ENCODE measurements around the gene ASTN2. TPM values are rescaled to one million over a fixed set of nuclear protein-coding genes. Genes with fewer than 3 reads are reported as not detected.

ASTN2 gene
- total and polyA plus RNA-seq, 10 donors, result 0.87 to 6.1 (median 3.7) TPM

DNA sequence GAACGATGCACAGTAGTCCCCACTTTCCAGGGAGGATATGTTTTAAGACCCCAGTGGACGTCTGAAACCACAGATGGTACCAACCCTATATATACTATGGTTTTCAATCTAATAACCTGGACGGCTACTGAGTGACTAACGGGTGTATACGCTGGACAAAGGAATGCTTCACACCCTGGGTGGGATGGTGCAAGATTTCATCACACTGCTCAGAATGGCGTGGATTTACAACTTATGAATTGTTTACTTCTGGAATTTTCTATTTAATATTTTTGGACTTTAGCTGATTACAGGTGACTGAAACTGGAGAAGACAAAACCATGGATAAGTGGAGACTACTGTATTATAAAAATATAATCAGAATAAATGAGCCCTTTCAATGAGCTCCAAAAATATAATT, 875.3 kb downstream of the ASTN2 start:
- peaks cover 0 to 11% (median 3%) of the 10 kb centered on the region in 8 donors for H3K9me3 ChIP-seq
- H3K27ac ChIP-seq, result no peak overlapping the region
- H3K36me3 ChIP-seq, result no peaks in the 10 kb centered on the region
- intact Hi-C loops (cut with DNase I; ENCODE audit: low total_unique reads), result no loop called here
- 86 to 89% (median 87%) methylated on average over 6 of the region's 6 CpGs for WGBS, 5 donors
- H3K4me3 ChIP-seq, result no peak overlapping the region
- H3K4me1 ChIP-seq, result no peaks in the 10 kb centered on the region
- H3K27me3 ChIP-seq (replicated peaks in 1 of 7), result no peaks in the 10 kb centered on the region
- DNase-seq, result no peak
- TF ChIP-seq, protein P1, sequence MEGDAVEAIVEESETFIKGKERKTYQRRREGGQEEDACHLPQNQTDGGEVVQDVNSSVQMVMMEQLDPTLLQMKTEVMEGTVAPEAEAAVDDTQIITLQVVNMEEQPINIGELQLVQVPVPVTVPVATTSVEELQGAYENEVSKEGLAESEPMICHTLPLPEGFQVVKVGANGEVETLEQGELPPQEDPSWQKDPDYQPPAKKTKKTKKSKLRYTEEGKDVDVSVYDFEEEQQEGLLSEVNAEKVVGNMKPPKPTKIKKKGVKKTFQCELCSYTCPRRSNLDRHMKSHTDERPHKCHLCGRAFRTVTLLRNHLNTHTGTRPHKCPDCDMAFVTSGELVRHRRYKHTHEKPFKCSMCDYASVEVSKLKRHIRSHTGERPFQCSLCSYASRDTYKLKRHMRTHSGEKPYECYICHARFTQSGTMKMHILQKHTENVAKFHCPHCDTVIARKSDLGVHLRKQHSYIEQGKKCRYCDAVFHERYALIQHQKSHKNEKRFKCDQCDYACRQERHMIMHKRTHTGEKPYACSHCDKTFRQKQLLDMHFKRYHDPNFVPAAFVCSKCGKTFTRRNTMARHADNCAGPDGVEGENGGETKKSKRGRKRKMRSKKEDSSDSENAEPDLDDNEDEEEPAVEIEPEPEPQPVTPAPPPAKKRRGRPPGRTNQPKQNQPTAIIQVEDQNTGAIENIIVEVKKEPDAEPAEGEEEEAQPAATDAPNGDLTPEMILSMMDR (IDR thresholded peaks at IDR 0.05 in 8 of 11, conservative IDR thresholded peaks at IDR 0.05 in 3 of 11), result no peak
- TF ChIP-seq POLR2A (IDR thresholded peaks at IDR 0.05) (no peak), POLR2AphosphoS5 (IDR thresholded peaks at IDR 0.05) (no peak)

DNA sequence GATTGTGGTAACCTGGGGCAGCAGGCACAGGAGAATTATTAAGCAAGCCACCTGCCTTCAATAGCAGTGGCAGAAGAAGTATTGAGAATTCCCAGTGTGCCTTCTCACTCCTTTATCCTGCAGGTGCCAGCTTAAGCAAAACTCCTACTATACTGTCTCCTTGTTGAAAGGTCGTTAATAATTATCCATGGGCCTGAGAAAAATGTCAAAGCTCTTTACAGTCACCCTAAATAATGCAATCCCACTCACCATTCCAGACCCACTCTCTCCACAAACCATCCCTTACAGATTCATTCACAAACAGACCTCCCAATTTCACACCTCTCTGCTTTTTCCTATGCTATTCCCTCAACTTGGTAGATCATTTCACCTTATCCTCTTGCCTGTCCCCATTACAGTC, 889.2 kb downstream of the ASTN2 start:
- H3K9me3 ChIP-seq, result peaks cover 0 to 35% (median 26%) of the 10 kb centered on the region in 8 donors
- intact Hi-C loops (cut with DNase I; ENCODE audit: low total_unique reads), result no loop called here
- H3K36me3 ChIP-seq, result no peaks in the 10 kb centered on the region
- no peak overlapping the region for H3K27ac ChIP-seq
- TF ChIP-seq POLR2AphosphoS5 (IDR thresholded peaks at IDR 0.05), result no peak
- TF ChIP-seq POLR2A (IDR thresholded peaks at IDR 0.05), result no peak
- TF ChIP-seq, protein P1 (IDR thresholded peaks at IDR 0.05 in 8 of 11, conservative IDR thresholded peaks at IDR 0.05 in 3 of 11), result no peak
- 50 to 69% (median 63%) methylated on average over 1 of the region's 1 CpG for WGBS, 5 donors
- no peaks in the 10 kb centered on the region for H3K27me3 ChIP-seq (replicated peaks in 1 of 7)
- DNase-seq, result no peak
- no peak overlapping the region for H3K4me3 ChIP-seq
- no peaks in the 10 kb centered on the region for H3K4me1 ChIP-seq

DNA sequence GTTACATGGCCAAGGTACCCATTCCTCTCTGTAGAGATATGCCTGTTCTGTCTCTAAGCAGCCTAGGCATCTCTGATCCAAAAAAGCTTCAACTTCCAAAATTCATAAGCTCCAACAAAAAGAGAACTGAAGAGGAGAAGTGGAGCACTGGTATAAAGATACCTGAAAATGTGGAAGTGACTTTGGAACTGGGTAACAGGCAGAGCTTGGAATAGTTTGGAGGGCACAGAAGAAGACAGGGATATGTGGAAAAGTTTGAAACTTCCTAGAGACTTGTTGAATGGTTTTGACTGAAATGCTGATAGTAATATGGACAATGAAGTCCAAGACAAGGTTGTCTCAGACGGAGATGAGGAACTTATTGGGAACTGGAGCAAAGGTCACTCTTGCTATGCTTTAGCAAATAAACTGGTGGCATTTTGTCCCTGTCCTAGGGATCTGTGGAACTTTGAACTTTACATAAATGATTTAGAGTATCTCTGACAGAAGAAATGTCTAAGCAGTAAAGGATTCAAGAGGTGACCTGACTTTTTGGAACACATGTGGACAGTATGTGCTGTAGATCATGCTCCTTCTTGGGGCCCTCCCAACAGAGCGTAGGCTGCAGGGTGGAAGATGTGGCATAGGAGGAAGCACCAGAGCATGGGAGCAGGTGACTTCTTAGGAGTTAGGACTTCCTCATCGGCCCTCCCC, 889.9 kb downstream of the ASTN2 start:
- Histone ChIP-seq H3K27me3 (replicated peaks in 1 of 7) (no peaks in the 10 kb centered on the region), H3K4me1 (no peaks in the 10 kb centered on the region), H3K27ac (no peak overlapping the region), H3K36me3 (no peaks in the 10 kb centered on the region), H3K9me3 (peaks cover 0 to 42% (median 33%) of the 10 kb centered on the region in 8 donors), H3K4me3 (no peak overlapping the region)
- WGBS, 5 donors, result 83 to 94% (median 85%) methylated on average over 3 of the region's 3 CpGs
- DNase-seq, result no peak
- intact Hi-C loops (cut with DNase I; ENCODE audit: low total_unique reads), result no loop called here
- no peak for TF ChIP-seq POLR2A (IDR thresholded peaks at IDR 0.05)
- TF ChIP-seq, protein P1 (IDR thresholded peaks at IDR 0.05 in 8 of 11, conservative IDR thresholded peaks at IDR 0.05 in 3 of 11), result no peak

DNA sequence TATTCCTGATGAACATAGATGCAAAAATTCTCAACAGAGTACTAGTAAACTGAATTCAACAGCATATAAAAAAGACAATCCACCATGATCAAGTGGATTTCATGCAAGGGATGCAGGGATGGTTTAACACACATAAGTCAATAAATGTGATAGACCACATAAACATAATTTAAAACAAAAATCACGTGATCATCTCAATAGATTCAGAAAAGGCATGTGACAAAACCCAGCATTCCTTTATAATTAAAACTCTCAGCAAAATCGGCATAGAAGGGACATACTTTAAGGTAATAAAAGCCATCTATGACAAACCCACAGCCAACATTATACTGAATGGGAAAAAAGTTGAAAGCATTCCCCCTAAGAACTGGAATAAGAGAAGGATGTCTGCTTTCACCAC, 894.6 kb downstream of the ASTN2 start:
- Histone ChIP-seq H3K36me3 (no peaks in the 10 kb centered on the region), H3K4me3 (no peak overlapping the region), H3K9me3 (peaks cover 0 to 60% (median 41%) of the 10 kb centered on the region in 8 donors), H3K27me3 (replicated peaks in 1 of 7) (no peaks in the 10 kb centered on the region), H3K27ac (no peak overlapping the region), H3K4me1 (no peaks in the 10 kb centered on the region)
- no peak for DNase-seq
- intact Hi-C loops (cut with DNase I; ENCODE audit: low total_unique reads), result no loop called here
- 72 to 79% (median 75%) methylated on average over 2 of the region's 2 CpGs for WGBS, 5 donors
- TF ChIP-seq, protein P1 (IDR thresholded peaks at IDR 0.05 in 8 of 11, conservative IDR thresholded peaks at IDR 0.05 in 3 of 11), result no peak
- no peak for TF ChIP-seq POLR2AphosphoS5 (IDR thresholded peaks at IDR 0.05)
- TF ChIP-seq POLR2A (IDR thresholded peaks at IDR 0.05), result no peak

All from spleen (tissue), 11 donors.